HG03175 (cell line): Measurements from ENCODE around the gene FOXP1.

ENCODE experiments used
- ATAC-seq: cut with Tn5 transposase; IDR thresholded peaks from one replicate; pipeline ENCODE4 v1.9.1; 2021; ENCODE audit warnings: mild to moderate bottlenecking, moderate library complexity; ENCODE audit not compliant: unreplicated experiment

Gene FOXP1

GRCh38 chr3:71202848-71203533, 380.5 kb downstream of the FOXP1 start:
- ATAC-seq = no peak

GRCh38 chr3:71201939-71202338, 381.6 kb downstream of the FOXP1 start:
- no peak for ATAC-seq

- no peak for ATAC-seq
These were observed 385.5 kb downstream of the FOXP1 start for GRCh38 chr3:71197841-71198565.

- no peak for ATAC-seq
These were observed 388.0 kb downstream of the FOXP1 start for GRCh38 chr3:71195492-71195891.

GRCh38 chr3:71194785-71195184, 388.7 kb downstream of the FOXP1 start:
- no peak for ATAC-seq

GRCh38 chr3:71191031-71191482, 392.5 kb downstream of the FOXP1 start:
- ATAC-seq = no peak

- ATAC-seq = no peak
These were observed 394.0 kb downstream of the FOXP1 start for GRCh38 chr3:71189480-71189879.

GRCh38 chr3:71187715-71188114, 395.8 kb downstream of the FOXP1 start:
- ATAC-seq = no peak

- ATAC-seq = no peak
These were observed 396.7 kb downstream of the FOXP1 start for GRCh38 chr3:71186801-71187200.

- ATAC-seq = no peak
These were observed 397.6 kb downstream of the FOXP1 start for GRCh38 chr3:71185733-71186455.

- ATAC-seq = no peak
These were observed 399.3 kb downstream of the FOXP1 start for GRCh38 chr3:71184252-71184651.

GRCh38 chr3:71183549-71183948, 400.0 kb downstream of the FOXP1 start:
- no peak for ATAC-seq

- no peak for ATAC-seq
These were observed 403.0 kb downstream of the FOXP1 start for GRCh38 chr3:71180524-71180923.

- no peak for ATAC-seq
These were observed 406.2 kb downstream of the FOXP1 start for GRCh38 chr3:71177375-71177774.

GRCh38 chr3:71176366-71176765, 407.2 kb downstream of the FOXP1 start:
- ATAC-seq = no peak

- no peak for ATAC-seq
These were observed 407.7 kb downstream of the FOXP1 start for GRCh38 chr3:71175691-71176365.

GRCh38 chr3:71172951-71173350, 410.6 kb downstream of the FOXP1 start:
- no peak for ATAC-seq

GRCh38 chr3:71172189-71172588, 411.3 kb downstream of the FOXP1 start:
- no peak for ATAC-seq

GRCh38 chr3:71171247-71171646, 412.3 kb downstream of the FOXP1 start:
- no peak for ATAC-seq

GRCh38 chr3:71168880-71169411, 414.6 kb downstream of the FOXP1 start:
- no peak for ATAC-seq

GRCh38 chr3:71168121-71168721, 415.3 kb downstream of the FOXP1 start:
- ATAC-seq = no peak
